Calu3 (cell line): ENCODE measurements around the gene SDHA. TPM values are rescaled to one million over a fixed set of nuclear protein-coding genes. Genes with fewer than 3 reads are reported as not detected.
A peak's percentile ranks its signal among the peaks of the same experiment; 100 is the strongest.

Source experiments
- BruUV-seq: library from RNA; stranded (reverse); fragments of 400-500 nt; replicated peaks from 2 replicates; lab custom pipeline; 2021; lab: Mats Ljungman, UMichigan
- CTCF ChIA-PET: fragments of 300-600 bp; sonication (Branson Sonifier 250); formaldehyde crosslinking; loops from one replicate; lab custom pipeline; 2022; ENCODE audit warnings: antibody characterized with exemption; lab: Charles Lee
- DNase-seq: peaks from one replicate; pipeline ENCODE4 v3.0.0; 2022
- H3K27ac Mint-ChIP-seq: one replicate; pipeline ENCODE4 v1.8.0; 2022; ENCODE audit warnings: mixed read lengths; ENCODE audit not compliant: unreplicated experiment
- H3K27me3 Mint-ChIP-seq: one replicate; pipeline ENCODE4 v1.8.0; 2022; ENCODE audit warnings: mixed read lengths; ENCODE audit not compliant: unreplicated experiment
- H3K36me3 Mint-ChIP-seq: one replicate; pipeline ENCODE4 v1.8.0; 2022; ENCODE audit warnings: mild to moderate bottlenecking, moderate library complexity, mixed read lengths; ENCODE audit not compliant: insufficient read depth, unreplicated experiment
- H3K4me1 Mint-ChIP-seq: one replicate; pipeline ENCODE4 v1.8.0; 2022; ENCODE audit warnings: mild to moderate bottlenecking, low read depth, mixed read lengths; ENCODE audit not compliant: unreplicated experiment
- H3K4me3 Mint-ChIP-seq: one replicate; pipeline ENCODE4 v1.8.0; 2022; ENCODE audit warnings: mild to moderate bottlenecking, low read depth, moderate library complexity, mixed read lengths; ENCODE audit not compliant: unreplicated experiment
- H3K9me3 Mint-ChIP-seq: one replicate; pipeline ENCODE4 v1.8.0; 2022; ENCODE audit warnings: low read depth, mixed read lengths; ENCODE audit not compliant: unreplicated experiment
- CTCF ChIP-seq: fragments of 200-600 bp; IDR thresholded peaks from one replicate; pipeline ENCODE4 v1.8.0; 2022; ENCODE audit warnings: antibody characterized with exemption; ENCODE audit not compliant: unreplicated experiment
- intact Hi-C: fragments of 100-400 bp; cut with micrococcal nuclease; formaldehyde crosslinking; loops from one replicate; pipeline ENCODE4 v1.10.0; 2022; ENCODE audit not compliant: unreplicated experiment
- total RNA-seq: library from RNA; stranded (reverse); gene quantifications from 2 replicates; pipeline ENCODE4 v1.2.3, GENCODE V29; 2022

Gene SDHA
- total RNA-seq, 1 experiment from 2014 or later = 96.9 TPM

- peaks cover 10% of the 10 kb centered on the region for H3K4me1 Mint-ChIP-seq
- CTCF ChIA-PET = no interaction called here
These were observed 13.7 kb upstream of the SDHA start for GRCh38 chr5:204462-204861.

GRCh38 chr5:204966-205670 lies 13.0 kb upstream of the SDHA start:
- CTCF ChIA-PET = no interaction called here
- Mint-ChIP-seq H3K27ac (no peak overlapping the region), H3K9me3 (no peaks in the 10 kb centered on the region), H3K4me1 (peaks cover 10% of the 10 kb centered on the region), H3K36me3 (peaks cover 15% of the 10 kb centered on the region), H3K27me3 (no peaks in the 10 kb centered on the region), H3K4me3 (no peak overlapping the region)
- TSS peak; percentile 40 for BruUV-seq
- TF ChIP-seq CTCF = no peak
- no peak for DNase-seq
- intact Hi-C loops = no loop called here

More at GRCh38 chr5:204462-204861, 13.7 kb upstream of the SDHA start:
- no TSS peak for BruUV-seq
- H3K4me3 Mint-ChIP-seq = no peak overlapping the region
- H3K27me3 Mint-ChIP-seq = no peaks in the 10 kb centered on the region
- H3K36me3 Mint-ChIP-seq = peaks cover 11% of the 10 kb centered on the region
- H3K27ac Mint-ChIP-seq = no peak overlapping the region
- no peak for DNase-seq
- intact Hi-C loops = no loop called here
- no peak for TF ChIP-seq CTCF
- H3K9me3 Mint-ChIP-seq = no peaks in the 10 kb centered on the region

GRCh38 chr5:206406-206805 lies 11.7 kb upstream of the SDHA start:
- Mint-ChIP-seq H3K4me3 (no peak overlapping the region), H3K9me3 (no peaks in the 10 kb centered on the region), H3K27me3 (no peaks in the 10 kb centered on the region), H3K27ac (no peak overlapping the region), H3K36me3 (peaks cover 15% of the 10 kb centered on the region), H3K4me1 (peaks cover 10% of the 10 kb centered on the region)
- intact Hi-C loops = no loop called here
- CTCF ChIA-PET = no interaction called here
- BruUV-seq = no TSS peak
- no peak for DNase-seq
- TF ChIP-seq CTCF = no peak

- CTCF ChIA-PET = no interaction called here
These were observed 11.1 kb upstream of the SDHA start for GRCh38 chr5:206927-207536.

More at GRCh38 chr5:206927-207536, 11.1 kb upstream of the SDHA start:
- H3K27ac Mint-ChIP-seq = no peak overlapping the region
- no peaks in the 10 kb centered on the region for H3K27me3 Mint-ChIP-seq
- H3K9me3 Mint-ChIP-seq = no peaks in the 10 kb centered on the region
- no peak for TF ChIP-seq CTCF
- H3K36me3 Mint-ChIP-seq = peaks cover 12% of the 10 kb centered on the region
- H3K4me3 Mint-ChIP-seq = no peak overlapping the region
- intact Hi-C loops = no loop called here
- BruUV-seq = no TSS peak
- H3K4me1 Mint-ChIP-seq = peaks cover 10% of the 10 kb centered on the region
- DNase-seq = no peak
